ENCODE data around the gene HOXB5. TPM values are rescaled to one million over a fixed set of nuclear protein-coding genes. Genes with fewer than 3 reads are reported as not detected.

HOXB5 gene
- total and polyA plus RNA-seq, 4 donors = 1.4 to 5.9 (median 3.6) TPM; not detected in 1

GRCh38 chr17:48624544-48625494 is 31.2 kb upstream of the HOXB5 start:
- intact Hi-C loops (cut with DNase I) = loop anchor here in 1 of 2 donors (5.0 kb wide), 1 partner anchor 293 kb away; no protein-coding TSS in a partner anchor
- Histone ChIP-seq H3K36me3 (ENCODE audit: control insufficient read depth in 1 of 2, insufficient read depth in 2 of 2, low read length in 1 of 2) (no peaks in the 10 kb centered on the region), H3K9me3 (ENCODE audit: control insufficient read depth, low read length) (no peaks in the 10 kb centered on the region), H3K4me3 (ENCODE audit: low read length in 2 of 2) (no peak overlapping the region), H3K4me1 (ENCODE audit: control insufficient read depth in 1 of 2, insufficient read depth in 2 of 2, low read length in 2 of 2) (no peaks in the 10 kb centered on the region), H3K27ac (ENCODE audit: low read depth in 1 of 2, low read length in 2 of 2) (no peak overlapping the region), H3K27me3 (ENCODE audit: control insufficient read depth in 1 of 2, insufficient read depth in 2 of 2, low read length in 1 of 2) (no peaks in the 10 kb centered on the region)
- DNase-seq (no peak), ATAC-seq (ENCODE audit: low FRiP score) (peak; percentile 61)
- WGBS, 2 donors = 4 to 5% methylated on average over 55 to 66 of the region's 66 CpGs

- H3K27me3 ChIP-seq (ENCODE audit: control insufficient read depth in 1 of 2, insufficient read depth in 2 of 2, low read length in 1 of 2) = no peaks in the 10 kb centered on the region
- 57 to 59% methylated on average over 5 of the region's 5 CpGs for WGBS, 2 donors
- intact Hi-C loops (cut with DNase I) = loop anchor here in 1 of 2 donors (5.0 kb wide), 1 partner anchor 292 kb away; no protein-coding TSS in a partner anchor
Measured at GRCh38 chr17:48624118-48624517, 30.5 kb upstream of the HOXB5 start.

GRCh38 chr17:48623583-48623982 is 30.0 kb upstream of the HOXB5 start:
- Histone ChIP-seq H3K4me1 (ENCODE audit: control insufficient read depth in 1 of 2, insufficient read depth in 2 of 2, low read length in 2 of 2) (no peaks in the 10 kb centered on the region), H3K27ac (ENCODE audit: low read depth in 1 of 2, low read length in 2 of 2) (no peak overlapping the region), H3K36me3 (ENCODE audit: control insufficient read depth in 1 of 2, insufficient read depth in 2 of 2, low read length in 1 of 2) (no peaks in the 10 kb centered on the region), H3K9me3 (ENCODE audit: control insufficient read depth, low read length) (no peaks in the 10 kb centered on the region), H3K27me3 (ENCODE audit: control insufficient read depth in 1 of 2, insufficient read depth in 2 of 2, low read length in 1 of 2) (no peaks in the 10 kb centered on the region), H3K4me3 (ENCODE audit: low read length in 2 of 2) (no peak overlapping the region)
- ATAC-seq (ENCODE audit: low FRiP score) (no peak), DNase-seq (no peak)
- intact Hi-C loops (cut with DNase I) = loop anchor here in 1 of 2 donors (5.0 kb wide), 1 partner anchor 291 kb away; no protein-coding TSS in a partner anchor
- 40 to 52% methylated on average over 4 of the region's 4 CpGs for WGBS, 2 donors

More at GRCh38 chr17:48624118-48624517, 30.5 kb upstream of the HOXB5 start:
- no peak for ATAC-seq (ENCODE audit: low FRiP score)
- H3K9me3 ChIP-seq (ENCODE audit: control insufficient read depth, low read length) = no peaks in the 10 kb centered on the region
- no peaks in the 10 kb centered on the region for H3K4me1 ChIP-seq (ENCODE audit: control insufficient read depth in 1 of 2, insufficient read depth in 2 of 2, low read length in 2 of 2)
- no peaks in the 10 kb centered on the region for H3K36me3 ChIP-seq (ENCODE audit: control insufficient read depth in 1 of 2, insufficient read depth in 2 of 2, low read length in 1 of 2)
- no peak overlapping the region for H3K27ac ChIP-seq (ENCODE audit: low read depth in 1 of 2, low read length in 2 of 2)
- no peak overlapping the region for H3K4me3 ChIP-seq (ENCODE audit: low read length in 2 of 2)
- no peak for DNase-seq

- intact Hi-C loops (cut with DNase I) = loop anchor here in 1 of 2 donors (5.0 kb wide), 1 partner anchor 291 kb away; no protein-coding TSS in a partner anchor
- WGBS, 2 donors = 55 to 59% methylated on average over 11 of the region's 11 CpGs
- H3K36me3 ChIP-seq (ENCODE audit: control insufficient read depth in 1 of 2, insufficient read depth in 2 of 2, low read length in 1 of 2) = no peaks in the 10 kb centered on the region
- no peaks in the 10 kb centered on the region for H3K27me3 ChIP-seq (ENCODE audit: control insufficient read depth in 1 of 2, insufficient read depth in 2 of 2, low read length in 1 of 2)
- no peak for DNase-seq
- H3K9me3 ChIP-seq (ENCODE audit: control insufficient read depth, low read length) = no peaks in the 10 kb centered on the region
- no peak overlapping the region for H3K27ac ChIP-seq (ENCODE audit: low read depth in 1 of 2, low read length in 2 of 2)
- ATAC-seq (ENCODE audit: low FRiP score) = no peak
- no peak overlapping the region for H3K4me3 ChIP-seq (ENCODE audit: low read length in 2 of 2)
- H3K4me1 ChIP-seq (ENCODE audit: control insufficient read depth in 1 of 2, insufficient read depth in 2 of 2, low read length in 2 of 2) = no peaks in the 10 kb centered on the region
Measured at GRCh38 chr17:48622857-48623256, 29.3 kb upstream of the HOXB5 start.

GRCh38 chr17:48621410-48622392 is 28.1 kb upstream of the HOXB5 start:
- Histone ChIP-seq H3K4me3 (ENCODE audit: low read length in 2 of 2) (no peak overlapping the region), H3K4me1 (ENCODE audit: control insufficient read depth in 1 of 2, insufficient read depth in 2 of 2, low read length in 2 of 2) (no peaks in the 10 kb centered on the region), H3K27ac (ENCODE audit: low read depth in 1 of 2, low read length in 2 of 2) (no peak overlapping the region), H3K9me3 (ENCODE audit: control insufficient read depth, low read length) (no peaks in the 10 kb centered on the region), H3K36me3 (ENCODE audit: control insufficient read depth in 1 of 2, insufficient read depth in 2 of 2, low read length in 1 of 2) (no peaks in the 10 kb centered on the region), H3K27me3 (ENCODE audit: control insufficient read depth in 1 of 2, insufficient read depth in 2 of 2, low read length in 1 of 2) (no peaks in the 10 kb centered on the region)
- 31 to 40% methylated on average over 41 of the region's 41 CpGs for WGBS, 2 donors
- no peak for DNase-seq
- intact Hi-C loops (cut with DNase I) = loop anchor here in 1 of 2 donors (5.0 kb wide), 1 partner anchor 289 kb away; no protein-coding TSS in a partner anchor
- no peak for ATAC-seq (ENCODE audit: low FRiP score)

GRCh38 chr17:48620461-48621139 is 27.0 kb upstream of the HOXB5 start:
- no peaks in the 10 kb centered on the region for H3K27me3 ChIP-seq (ENCODE audit: control insufficient read depth in 1 of 2, insufficient read depth in 2 of 2, low read length in 1 of 2)
- H3K4me3 ChIP-seq (ENCODE audit: low read length in 2 of 2) = no peak overlapping the region
- H3K27ac ChIP-seq (ENCODE audit: low read depth in 1 of 2, low read length in 2 of 2) = no peak overlapping the region
- DNase-seq (no peak), ATAC-seq (ENCODE audit: low FRiP score) (no peak)
- WGBS, 2 donors = 77 to 92% methylated on average over 6 of the region's 6 CpGs
- H3K4me1 ChIP-seq (ENCODE audit: control insufficient read depth in 1 of 2, insufficient read depth in 2 of 2, low read length in 2 of 2) = no peaks in the 10 kb centered on the region
- intact Hi-C loops (cut with DNase I) = loop anchor here in 1 of 2 donors (5.0 kb wide), 1 partner anchor 288 kb away; no protein-coding TSS in a partner anchor
- H3K36me3 ChIP-seq (ENCODE audit: control insufficient read depth in 1 of 2, insufficient read depth in 2 of 2, low read length in 1 of 2) = no peaks in the 10 kb centered on the region
- H3K9me3 ChIP-seq (ENCODE audit: control insufficient read depth, low read length) = no peaks in the 10 kb centered on the region

GRCh38 chr17:48619826-48620449 is 26.4 kb upstream of the HOXB5 start:
- WGBS, 2 donors = 64 to 78% methylated on average over 32 of the region's 32 CpGs
- Histone ChIP-seq H3K36me3 (ENCODE audit: control insufficient read depth in 1 of 2, insufficient read depth in 2 of 2, low read length in 1 of 2) (no peaks in the 10 kb centered on the region), H3K9me3 (ENCODE audit: control insufficient read depth, low read length) (no peaks in the 10 kb centered on the region), H3K4me3 (ENCODE audit: low read length in 2 of 2) (no peak overlapping the region), H3K27ac (ENCODE audit: low read depth in 1 of 2, low read length in 2 of 2) (no peak overlapping the region), H3K4me1 (ENCODE audit: control insufficient read depth in 1 of 2, insufficient read depth in 2 of 2, low read length in 2 of 2) (no peaks in the 10 kb centered on the region), H3K27me3 (ENCODE audit: control insufficient read depth in 1 of 2, insufficient read depth in 2 of 2, low read length in 1 of 2) (no peaks in the 10 kb centered on the region)
- no peak for ATAC-seq (ENCODE audit: low FRiP score)
- DNase-seq = no peak
- intact Hi-C loops (cut with DNase I) = loop anchor here (5.0 kb wide), 3 partner anchors 268 to 288 kb away; no protein-coding TSS in a partner anchor

All from aorta (tissue), 5 donors.